ENCODE measurements around the gene THBS2.

DNA sequence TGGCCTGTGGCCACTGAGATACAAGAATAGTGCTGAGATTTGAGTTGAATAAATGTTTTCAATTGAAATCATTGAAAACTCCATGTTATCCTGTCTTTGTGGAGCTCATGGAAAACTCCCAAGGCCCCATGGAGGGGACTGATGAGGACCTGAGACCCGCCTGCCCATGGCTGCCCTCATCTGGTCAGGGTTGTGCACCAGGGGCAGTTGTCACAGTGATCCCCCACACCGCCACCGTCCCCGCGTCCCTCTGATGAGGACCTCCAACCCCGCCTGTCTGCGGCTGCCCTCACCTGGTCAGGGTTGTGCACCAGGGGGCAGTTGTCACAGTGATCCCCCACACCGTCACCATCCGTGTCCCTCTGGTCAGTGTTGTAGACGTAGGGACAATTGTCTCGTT, 27.8 kb downstream of the THBS2 start:
- TF ChIP-seq, protein P1, sequence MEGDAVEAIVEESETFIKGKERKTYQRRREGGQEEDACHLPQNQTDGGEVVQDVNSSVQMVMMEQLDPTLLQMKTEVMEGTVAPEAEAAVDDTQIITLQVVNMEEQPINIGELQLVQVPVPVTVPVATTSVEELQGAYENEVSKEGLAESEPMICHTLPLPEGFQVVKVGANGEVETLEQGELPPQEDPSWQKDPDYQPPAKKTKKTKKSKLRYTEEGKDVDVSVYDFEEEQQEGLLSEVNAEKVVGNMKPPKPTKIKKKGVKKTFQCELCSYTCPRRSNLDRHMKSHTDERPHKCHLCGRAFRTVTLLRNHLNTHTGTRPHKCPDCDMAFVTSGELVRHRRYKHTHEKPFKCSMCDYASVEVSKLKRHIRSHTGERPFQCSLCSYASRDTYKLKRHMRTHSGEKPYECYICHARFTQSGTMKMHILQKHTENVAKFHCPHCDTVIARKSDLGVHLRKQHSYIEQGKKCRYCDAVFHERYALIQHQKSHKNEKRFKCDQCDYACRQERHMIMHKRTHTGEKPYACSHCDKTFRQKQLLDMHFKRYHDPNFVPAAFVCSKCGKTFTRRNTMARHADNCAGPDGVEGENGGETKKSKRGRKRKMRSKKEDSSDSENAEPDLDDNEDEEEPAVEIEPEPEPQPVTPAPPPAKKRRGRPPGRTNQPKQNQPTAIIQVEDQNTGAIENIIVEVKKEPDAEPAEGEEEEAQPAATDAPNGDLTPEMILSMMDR (IDR thresholded peaks at IDR 0.05) = no peak
- TF ChIP-seq POLR2A (IDR thresholded peaks at IDR 0.05) = no peak

Measured in ovary (tissue), 3 donors.